ENCODE measurements around the gene SLC7A14.

DNA sequence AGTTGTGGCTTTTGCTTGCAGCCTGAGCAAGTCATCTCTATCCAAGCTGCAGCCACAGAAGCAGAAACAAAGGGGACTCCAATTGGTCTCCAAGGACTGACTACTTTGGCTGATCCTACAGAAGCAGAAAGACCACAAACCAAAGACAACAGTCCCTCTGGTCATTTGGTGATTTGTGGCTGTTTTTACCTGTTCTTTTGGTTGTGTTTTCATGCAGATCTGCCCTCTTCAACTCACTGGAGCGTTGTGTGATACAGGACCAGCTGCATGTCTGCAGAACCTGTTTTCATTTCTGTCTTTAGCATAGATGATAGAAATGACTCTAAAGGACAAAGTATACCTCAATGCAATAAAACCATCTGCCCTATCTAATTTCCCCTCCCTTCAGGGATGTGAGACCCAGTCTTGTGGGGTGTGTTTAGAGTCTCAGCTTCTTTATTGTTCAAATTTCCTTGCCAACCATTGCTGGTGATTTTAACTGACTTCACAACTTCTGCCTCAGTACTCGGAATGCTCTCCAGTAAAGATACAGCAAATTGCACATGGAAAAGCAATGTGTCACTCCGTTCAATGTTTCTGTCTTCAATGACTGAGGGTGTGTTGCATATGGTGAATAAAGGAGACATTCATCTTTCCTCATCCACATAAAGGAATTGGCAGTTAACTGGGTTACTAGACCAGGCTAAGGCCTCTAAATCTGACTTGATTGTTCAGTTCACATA is 48.9 kb upstream of the SLC7A14 start:
- no peak for TF ChIP-seq CTCF (IDR thresholded peaks at IDR 0.05 in 2 of 3, conservative IDR thresholded peaks at IDR 0.05 in 1 of 3; ENCODE audit: borderline replicate concordance in 1 of 3, insufficient read depth in 1 of 3, low read depth in 2 of 3, low read length in 2 of 3)
- TF ChIP-seq POLR2A (IDR thresholded peaks at IDR 0.05; ENCODE audit: borderline replicate concordance, extremely low read depth, insufficient read depth, insufficient read length), result no peak
- TF ChIP-seq EZH2 (IDR thresholded peaks at IDR 0.05), result no peak
- TF ChIP-seq CEBPB (IDR thresholded peaks at IDR 0.05; ENCODE audit: low read depth), result no peak
